Stomach (tissue), 9 donors: ENCODE results near the gene CYP26B1. TPM values are rescaled to one million over a fixed set of nuclear protein-coding genes. Genes with fewer than 3 reads are reported as not detected.

ENCODE experiments used
- DNase-seq, 2 donors: peaks; one replicate each; pipeline versions ENCODE4 v3.0.0 to v3.0.0-alpha.2; 2013 to 2019
- H3K27ac ChIP-seq, 5 donors: fragments of 200-600 bp in 4 of 5; sonication (generic) in 4 of 5; one replicate each; pipeline ENCODE4 v1.5.1; 2013 to 2019; ENCODE audit warnings: mild to moderate bottlenecking in 1 of 5, moderate library complexity in 1 of 5
- H3K27me3 ChIP-seq, 3 donors: fragments of 200-600 bp; sonication (generic); one replicate each; pipeline ENCODE4 v1.5.1; 2017 to 2019; ENCODE audit warnings: mixed run types in 1 of 3
- H3K36me3 ChIP-seq, 4 donors: fragments of 200-600 bp; sonication (generic); 1 replicate in 3 of 4; 2 replicates in 1 of 4; pipeline ENCODE4 v1.5.1; 2016 to 2019
- H3K4me1 ChIP-seq, 4 donors: fragments of 200-600 bp; sonication (generic); one replicate each; pipeline ENCODE4 v1.5.1; 2016 to 2019
- H3K4me3 ChIP-seq, 4 donors: fragments of 200-600 bp; sonication (generic) in 3 of 4; one replicate each; pipeline ENCODE4 v1.5.1; 2016 to 2019; ENCODE audit warnings: mild to moderate bottlenecking in 1 of 4
- H3K9me3 ChIP-seq, 4 donors: fragments of 200-600 bp; sonication (generic); one replicate each; pipeline ENCODE4 v1.5.1; 2016 to 2019
- CTCF ChIP-seq, 7 experiments: fragments of 450-650 bp in 4 of 7; fragments of 200-600 bp in 3 of 7; sonication (generic) in 3 of 7; IDR thresholded peaks; one replicate each; pipeline ENCODE4 v1.5.1; 2016 to 2019; ENCODE audit warnings: antibody characterized with exemption in 7 of 7, control low read depth in 2 of 7, mild to moderate bottlenecking in 1 of 7
- EP300 ChIP-seq: sonication (generic); formaldehyde crosslinking; IDR thresholded peaks from one replicate; pipeline ENCODE4 v1.6.1; 2017; ENCODE audit warnings: antibody characterized with exemption
- POLR2A ChIP-seq, 4 donors: fragments of 450-650 bp; IDR thresholded peaks; one replicate each; pipeline ENCODE4 v1.6.1; 2016; ENCODE audit warnings: antibody characterized with exemption in 4 of 4, control low read depth in 2 of 4, mild to moderate bottlenecking in 1 of 4, moderate library complexity in 1 of 4
- POLR2AphosphoS5 ChIP-seq, 3 donors: sonication (generic); formaldehyde crosslinking; IDR thresholded peaks; one replicate each; pipeline ENCODE4 v1.6.1; 2016; ENCODE audit warnings: antibody characterized with exemption in 3 of 3
- WGBS, 5 donors: extraction: QIAGEN DNeasy Blood & Tissue Kit in 3 of 5; methylation state at CpG; one replicate each; pipeline versions ENCODE4 v1.1.5 to v1.1.7; 2013 to 2018; 5-methylcytosine and 5-hydroxymethylcytosine counted together
- intact Hi-C: fragments of 100-400 bp; cut with DNase I; formaldehyde crosslinking; loops from one replicate; pipeline ENCODE4 v1.15.1; 2023; ENCODE audit warnings: low total_unique reads
- polyA plus RNA-seq, 3 donors: library from polyadenylated mRNA; stranded (reverse); fragments of 200-250 nt; gene quantifications; one replicate each; pipeline ENCODE4 v1.2.3, GENCODE V29; 2013
- total RNA-seq, 5 donors: library from RNA; depleted of rRNA; stranded (reverse); fragments of >200 nt; gene quantifications; one replicate each; pipeline versions ENCODE4 v1.1.0 to v1.2.3, GENCODE V29; 2014 to 2016
- donor health status: healthy with polysubstance abuse.
- donor health status: Bipolar disorder and iron deficiency.
- donor health status: healthy.

CYP26B1 gene
- total and polyA plus RNA-seq, 8 donors: 0.45 to 2.4 (median 1.1) TPM; not detected in 3

GRCh38 chr2:72112981-72113846 is 34.4 kb downstream of the CYP26B1 start:
- Histone ChIP-seq H3K27ac (no peak overlapping the region), H3K27me3 (peaks cover 0 to 16% (median 0%) of the 10 kb centered on the region in 3 donors), H3K4me1 (peaks cover 0 to 8% (median 0%) of the 10 kb centered on the region in 4 donors), H3K9me3 (no peaks in the 10 kb centered on the region), H3K4me3 (no peak overlapping the region), H3K36me3 (no peaks in the 10 kb centered on the region)
- no peak for TF ChIP-seq POLR2AphosphoS5 (IDR thresholded peaks at IDR 0.05)
- no peak for TF ChIP-seq POLR2A (IDR thresholded peaks at IDR 0.05)
- no peak for TF ChIP-seq CTCF (IDR thresholded peaks at IDR 0.05)
- TF ChIP-seq EP300: no peak
- DNase-seq: no peak
- WGBS, 5 donors: 81 to 93% (median 86%) methylated on average over 11 to 12 of the region's 12 CpGs
- intact Hi-C loops: no loop called here

GRCh38 chr2:72112401-72112800 is 35.3 kb downstream of the CYP26B1 start:
- TF ChIP-seq POLR2AphosphoS5 (IDR thresholded peaks at IDR 0.05) (no peak), EP300 (no peak), POLR2A (IDR thresholded peaks at IDR 0.05) (no peak), CTCF (IDR thresholded peaks at IDR 0.05) (no peak)
- peaks cover 0 to 8% (median 0%) of the 10 kb centered on the region in 4 donors for H3K4me1 ChIP-seq
- 94 to 97% (median 96%) methylated on average over 6 of the region's 6 CpGs for WGBS, 5 donors
- no peak for DNase-seq
- H3K36me3 ChIP-seq: no peaks in the 10 kb centered on the region
- intact Hi-C loops: no loop called here
- peaks cover 0 to 16% (median 0%) of the 10 kb centered on the region in 3 donors for H3K27me3 ChIP-seq
- no peaks in the 10 kb centered on the region for H3K9me3 ChIP-seq
- H3K4me3 ChIP-seq: no peak overlapping the region
- no peak overlapping the region for H3K27ac ChIP-seq

GRCh38 chr2:72111061-72111460 is 36.6 kb downstream of the CYP26B1 start:
- TF ChIP-seq POLR2AphosphoS5 (IDR thresholded peaks at IDR 0.05): no peak
- TF ChIP-seq CTCF (IDR thresholded peaks at IDR 0.05): no peak
- no peak for TF ChIP-seq POLR2A (IDR thresholded peaks at IDR 0.05)
- TF ChIP-seq EP300: no peak
- no peak for DNase-seq
- peaks cover 0 to 5% (median 0%) of the 10 kb centered on the region in 4 donors for H3K4me1 ChIP-seq
- intact Hi-C loops: no loop called here
- H3K27ac ChIP-seq: no peak overlapping the region
- 87 to 94% (median 91%) methylated on average over 3 of the region's 3 CpGs for WGBS, 5 donors
- H3K4me3 ChIP-seq: no peak overlapping the region
- no peaks in the 10 kb centered on the region for H3K9me3 ChIP-seq
- no peaks in the 10 kb centered on the region for H3K36me3 ChIP-seq
- H3K27me3 ChIP-seq: peaks cover 0 to 13% (median 0%) of the 10 kb centered on the region in 3 donors

GRCh38 chr2:72109904-72110303 is 37.8 kb downstream of the CYP26B1 start:
- no peak overlapping the region for H3K4me3 ChIP-seq
- peaks cover 0 to 5% (median 0%) of the 10 kb centered on the region in 3 donors for H3K27me3 ChIP-seq
- WGBS, 5 donors: 83 to 91% (median 86%) methylated on average over 8 of the region's 8 CpGs
- TF ChIP-seq POLR2A (IDR thresholded peaks at IDR 0.05): no peak
- no peak for TF ChIP-seq POLR2AphosphoS5 (IDR thresholded peaks at IDR 0.05)
- TF ChIP-seq EP300: no peak
- no peak for TF ChIP-seq CTCF (IDR thresholded peaks at IDR 0.05)
- no peak for DNase-seq
- no peaks in the 10 kb centered on the region for H3K9me3 ChIP-seq
- intact Hi-C loops: no loop called here
- no peaks in the 10 kb centered on the region for H3K36me3 ChIP-seq
- H3K27ac ChIP-seq: no peak overlapping the region
- no peaks in the 10 kb centered on the region for H3K4me1 ChIP-seq
